A549 (cell line): ENCODE results near the gene GFY. TPM values are rescaled to one million over a fixed set of nuclear protein-coding genes. Genes with fewer than 3 reads are reported as not detected.

Experiments used
- ATAC-seq, 2 experiments: fragments of 200-7000 bp in 1 of 2; fragments of >200 bp in 1 of 2; cut with Nextera tagmentation in 1 of 2; cut with Tn5 transposase in 1 of 2; 3 replicates each; pipeline versions ENCODE4 v1.8.0 to v1.9.1; 2018 to 2020; ENCODE audit warnings: mild to moderate bottlenecking in 1 of 2, moderate library complexity in 1 of 2
- CTCF ChIA-PET: fragments of 300-600 bp; sonication (Branson Sonifier 250); formaldehyde crosslinking; extraction: SDS; loops from one replicate; lab custom pipeline; 2021; ENCODE audit warnings: antibody characterized with exemption, inconsistent platforms; lab: Yijun Ruan, JAX
- POLR2A ChIA-PET: fragments of 350-600 bp; formaldehyde crosslinking; extraction: SDS; loops from one replicate; lab custom pipeline; 2021; ENCODE audit warnings: antibody characterized with exemption, inconsistent platforms; lab: Yijun Ruan, JAX
- DNase-seq, 2 experiments: peaks; one replicate each; pipeline versions ENCODE4 v3.0.0 to v3.0.0-alpha.2; 2011 to 2016; ENCODE audit warnings: low read depth in 1 of 2, low spot score in 1 of 2
- FAIRE-seq: peaks from 2 replicates; lab custom pipeline; 2011; peaks lifted over from hg19 to GRCh38; lab: Jason Lieb, UNC
- H3K27ac ChIP-seq, 2 experiments: fragments of >200 bp; sonication (Bioruptor Twin); formaldehyde crosslinking; 3 replicates each; pipeline ENCODE4 v1.5.1; 2016 to 2017
- H3K4me1 ChIP-seq: fragments of >200 bp; sonication (Bioruptor Twin); formaldehyde crosslinking; 3 replicates; pipeline ENCODE4 v1.6.1; 2016
- H3K4me2 ChIP-seq: fragments of >200 bp; sonication (Bioruptor Twin); formaldehyde crosslinking; 3 replicates; pipeline ENCODE4 v1.6.1; 2016
- H3K4me3 ChIP-seq: fragments of >200 bp; sonication (Bioruptor Twin); formaldehyde crosslinking; 3 replicates; pipeline ENCODE4 v1.5.1; 2016
- H3K9me3 ChIP-seq: fragments of >200 bp; sonication (Bioruptor Twin); formaldehyde crosslinking; 3 replicates; pipeline ENCODE4 v1.6.1; 2016
- BCL3 ChIP-seq: fragments of >200 bp; sonication (Bioruptor Twin); formaldehyde crosslinking; IDR thresholded peaks from 3 replicates; pipeline ENCODE4 v1.6.1; 2016
- CBX2 ChIP-seq: fragments of 200-600 bp; sonication (generic); IDR thresholded peaks from 2 replicates; pipeline ENCODE4 v1.6.1; 2016; ENCODE audit warnings: low read depth, mild to moderate bottlenecking, borderline replicate concordance
- CHD2 ChIP-seq: fragments of 150-350 bp; IDR thresholded peaks from 2 replicates; pipeline ENCODE4 v1.6.1; 2014; ENCODE audit warnings: low read length; ENCODE audit not compliant: partially characterized antibody
- ESRRA ChIP-seq: fragments of 150-350 bp; IDR thresholded peaks from 2 replicates; pipeline ENCODE4 v1.6.1; 2014; ENCODE audit warnings: mild to moderate bottlenecking, low read length, borderline replicate concordance
- GATA3 ChIP-seq: IDR thresholded peaks from 2 replicates; pipeline ENCODE4 v1.6.1; 2012; ENCODE audit warnings: borderline replicate concordance
- HDAC2 ChIP-seq: fragments of 200-600 bp; sonication (generic); IDR thresholded peaks from 2 replicates; pipeline ENCODE4 v1.6.1; 2016
- HES2 ChIP-seq: fragments of >200 bp; sonication (Bioruptor Twin); formaldehyde crosslinking; IDR thresholded peaks from 2 replicates; pipeline ENCODE4 v1.6.1; 2016
- HOXA7 ChIP-seq: fragments of 250-450 bp; sonication (Bioruptor Pico); IDR thresholded peaks from 2 replicates; pipeline ENCODE4 v1.5.0; 2020; ENCODE audit warnings: mild to moderate bottlenecking, moderate library complexity
- JUNB ChIP-seq: fragments of >200 bp; sonication (Bioruptor Twin); formaldehyde crosslinking; IDR thresholded peaks from 2 replicates; pipeline ENCODE4 v1.6.1; 2016
- MAFK ChIP-seq: fragments of 450-650 bp; IDR thresholded peaks from 2 replicates; pipeline ENCODE4 v1.6.1; 2014; ENCODE audit not compliant: partially characterized antibody
- NFE2L2 ChIP-seq: fragments of 150-350 bp; conservative IDR thresholded peaks from 2 replicates; pipeline ENCODE4 v1.6.1; 2014; ENCODE audit warnings: low read length
- NPAS2 ChIP-seq: fragments of 250-450 bp; sonication (Bioruptor Pico); IDR thresholded peaks from 2 replicates; pipeline ENCODE4 v1.8.0; 2022; ENCODE audit warnings: mild to moderate bottlenecking, moderate library complexity, borderline replicate concordance
- NR3C1 ChIP-seq: fragments of >200 bp; sonication (Bioruptor Twin); formaldehyde crosslinking; IDR thresholded peaks from 3 replicates; pipeline ENCODE4 v1.6.1; 2017
- POLR2A ChIP-seq: IDR thresholded peaks from 2 replicates; pipeline ENCODE4 v1.6.1; 2012; ENCODE audit warnings: mild to moderate bottlenecking, low read length
- RAD21 ChIP-seq, 2 experiments: fragments of >200 bp in 1 of 2; sonication (Bioruptor Twin) in 1 of 2; formaldehyde crosslinking in 1 of 2; IDR thresholded peaks in 1 of 2; conservative IDR thresholded peaks in 1 of 2; 2 replicates in 1 of 2; 3 replicates in 1 of 2; pipeline ENCODE4 v1.6.1; 2012 to 2018; ENCODE audit warnings: inconsistent platforms in 1 of 2
- RNF2 ChIP-seq: fragments of 200-600 bp; sonication (generic); IDR thresholded peaks from 2 replicates; pipeline ENCODE4 v1.6.1; 2016; ENCODE audit warnings: low read depth, mild to moderate bottlenecking, antibody characterized with exemption, moderate library complexity, borderline replicate concordance
- SREBF2 ChIP-seq: fragments of 450-650 bp; IDR thresholded peaks from 2 replicates; pipeline ENCODE4 v1.6.1; 2014; ENCODE audit warnings: mild to moderate bottlenecking, moderate library complexity
- USF2 ChIP-seq: fragments of 450-650 bp; IDR thresholded peaks from 2 replicates; pipeline ENCODE4 v1.6.1; 2014; ENCODE audit warnings: antibody characterized with exemption
- ZC3H11A ChIP-seq: fragments of 450-650 bp; IDR thresholded peaks from 2 replicates; pipeline ENCODE4 v1.6.1; 2014; ENCODE audit warnings: antibody characterized with exemption, mild to moderate bottlenecking
- ZFP36 ChIP-seq: fragments of 450-650 bp; IDR thresholded peaks from 2 replicates; pipeline ENCODE4 v1.6.1; 2014; ENCODE audit warnings: borderline replicate concordance; ENCODE audit not compliant: partially characterized antibody
- ZSCAN20 ChIP-seq: fragments of 250-450 bp; sonication (Bioruptor Pico); IDR thresholded peaks from 2 replicates; pipeline ENCODE4 v1.8.0; 2022; ENCODE audit warnings: mild to moderate bottlenecking, moderate library complexity
- WGBS: methylation state at CpG from one replicate; pipeline ENCODE4 v1.1.6; 2017; ENCODE audit errors: missing lambda C conversion rate; 5-methylcytosine and 5-hydroxymethylcytosine counted together
- polyA plus RNA-seq, 4 experiments: library from polyadenylated mRNA; depleted of rRNA in 3 of 4; stranded (reverse); fragments of >200 nt; fragmentation: RNase III in 1 of 4; extraction: RNeasy Plus Mini Kit Qiagen cat#74134 plus additional on column Dnase treatment in 1 of 4; gene quantifications; 2 replicates in 3 of 4; 3 replicates in 1 of 4; pipeline ENCODE4 v1.2.3, GENCODE V29; 2011 to 2017
- TF ChIP-seq, protein P1 (sequence below): fragments of 250-450 bp; sonication (Bioruptor Pico); IDR thresholded peaks from 2 replicates; pipeline ENCODE4 v1.5.0; 2021; ENCODE audit warnings: mild to moderate bottlenecking, moderate library complexity, borderline replicate concordance
- TF ChIP-seq, protein P2 (sequence below): IDR thresholded peaks from 2 replicates; pipeline ENCODE4 v1.6.1; 2012
- TF ChIP-seq, protein P3 (sequence below): fragments of 150-350 bp; IDR thresholded peaks from 2 replicates; pipeline ENCODE4 v1.6.1; 2014; ENCODE audit warnings: low read depth, mild to moderate bottlenecking, low read length
- TF ChIP-seq, protein P4 (sequence below): fragments of >200 bp; sonication (Bioruptor Twin); formaldehyde crosslinking; IDR thresholded peaks from 3 replicates; pipeline ENCODE4 v1.5.1; 2016
- TF ChIP-seq, protein P5 (sequence below): IDR thresholded peaks from 2 replicates; pipeline ENCODE4 v1.6.1; 2012; ENCODE audit warnings: low read depth, borderline replicate concordance

Gene GFY
- polyA plus RNA-seq, 2 of the 4 experiments (the other 2 are of a cell fraction): 0.06 TPM; not detected in 1

DNA sequence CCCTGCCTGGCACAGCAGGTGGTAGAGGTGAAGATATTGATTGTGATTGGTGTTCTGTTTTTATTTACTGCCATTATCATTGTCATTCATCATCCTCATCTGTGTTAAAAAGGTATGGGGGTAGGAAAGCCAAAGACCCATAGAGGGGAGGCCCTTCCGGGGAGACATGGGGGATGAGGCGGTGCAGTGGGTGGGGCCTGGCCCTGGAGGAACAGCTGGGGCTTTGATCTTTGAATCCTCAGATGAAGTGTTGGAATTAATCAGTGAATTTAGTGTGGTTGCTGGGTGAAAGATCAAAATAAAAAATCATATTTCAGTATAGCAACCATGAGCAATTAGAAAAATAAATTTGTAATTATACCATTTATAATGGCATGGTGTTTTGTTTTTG, 9.4 kb upstream of the GFY start:
- no peak overlapping the region for H3K4me2 ChIP-seq
- TF ChIP-seq ZC3H11A (no peak), GATA3 (no peak), ZSCAN20 (CRISPR knock-in tag) (no peak), HES2 (no peak), BCL3 (no peak)
- TF ChIP-seq, protein P1, sequence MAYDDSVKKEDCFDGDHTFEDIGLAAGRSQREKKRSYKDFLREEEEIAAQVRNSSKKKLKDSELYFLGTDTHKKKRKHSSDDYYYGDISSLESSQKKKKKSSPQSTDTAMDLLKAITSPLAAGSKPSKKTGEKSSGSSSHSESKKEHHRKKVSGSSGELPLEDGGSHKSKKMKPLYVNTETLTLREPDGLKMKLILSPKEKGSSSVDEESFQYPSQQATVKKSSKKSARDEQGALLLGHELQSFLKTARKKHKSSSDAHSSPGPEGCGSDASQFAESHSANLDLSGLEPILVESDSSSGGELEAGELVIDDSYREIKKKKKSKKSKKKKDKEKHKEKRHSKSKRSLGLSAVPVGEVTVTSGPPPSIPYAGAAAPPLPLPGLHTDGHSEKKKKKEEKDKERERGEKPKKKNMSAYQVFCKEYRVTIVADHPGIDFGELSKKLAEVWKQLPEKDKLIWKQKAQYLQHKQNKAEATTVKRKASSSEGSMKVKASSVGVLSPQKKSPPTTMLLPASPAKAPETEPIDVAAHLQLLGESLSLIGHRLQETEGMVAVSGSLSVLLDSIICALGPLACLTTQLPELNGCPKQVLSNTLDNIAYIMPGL (CRISPR knock-in tag): no peak
- ChIA-PET POLR2A (no interaction called here), CTCF (interaction anchor here (1.2 to 3.9 kb wide), 3 partner anchors 8 to 24 kb away, joined by 3 to 22 read pairs (median 16); no protein-coding TSS in a partner anchor)
- DNase-seq (no peak), ATAC-seq (no peak), FAIRE-seq (no peak)
- no peak overlapping the region for H3K27ac ChIP-seq
- WGBS: 90% methylated on average over 2 of the region's 2 CpGs
- no peaks in the 10 kb centered on the region for H3K4me1 ChIP-seq
- H3K4me3 ChIP-seq: no peak overlapping the region
- H3K9me3 ChIP-seq: no peaks in the 10 kb centered on the region

DNA sequence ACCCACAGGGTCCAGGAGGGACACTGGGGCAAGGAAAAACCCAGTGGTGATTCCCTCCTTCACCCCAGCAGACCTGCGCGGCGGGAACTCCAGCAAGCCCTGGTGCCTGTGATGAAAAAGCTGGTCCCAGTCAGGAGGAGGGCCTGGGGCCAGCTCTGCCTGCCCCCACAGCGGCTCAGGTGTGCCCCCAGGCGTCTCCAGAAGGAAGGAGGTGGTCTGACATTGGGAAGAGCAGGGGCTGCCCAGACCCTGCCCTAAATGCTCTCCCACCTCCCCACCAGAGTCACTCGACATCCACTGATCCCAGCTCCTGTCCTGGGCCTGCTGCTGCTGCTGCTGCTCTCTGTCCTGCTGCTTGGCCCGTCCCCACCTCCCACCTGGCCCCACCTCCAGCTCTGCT, 8.1 kb upstream of the GFY start:
- CTCF ChIA-PET: interaction anchor here (1.4 to 5.7 kb wide), 8 partner anchors 9 to 191 kb away, joined by 3 to 30 read pairs (median 6); no protein-coding TSS in a partner anchor
- ATAC-seq: no peak

DNA sequence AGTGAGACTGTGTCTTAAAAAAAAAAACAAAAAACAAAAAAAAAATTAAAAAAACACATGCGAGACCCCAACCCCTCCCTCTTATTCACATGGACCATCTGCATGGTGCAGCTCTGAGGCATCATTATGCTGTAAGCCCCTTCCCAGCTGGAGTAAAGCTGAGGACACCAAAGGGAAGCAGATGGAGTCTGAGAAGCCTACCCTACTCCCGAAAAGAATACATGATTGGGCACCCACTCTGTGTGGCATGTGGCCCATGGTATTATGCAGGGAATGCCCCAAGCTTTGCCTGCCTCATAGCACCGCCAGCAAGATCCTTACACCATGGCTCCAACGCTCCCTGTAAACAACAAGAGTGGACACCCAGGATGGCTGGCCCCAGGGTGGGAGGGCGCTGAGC, 6.7 kb upstream of the GFY start:
- TF ChIP-seq, protein P2, sequence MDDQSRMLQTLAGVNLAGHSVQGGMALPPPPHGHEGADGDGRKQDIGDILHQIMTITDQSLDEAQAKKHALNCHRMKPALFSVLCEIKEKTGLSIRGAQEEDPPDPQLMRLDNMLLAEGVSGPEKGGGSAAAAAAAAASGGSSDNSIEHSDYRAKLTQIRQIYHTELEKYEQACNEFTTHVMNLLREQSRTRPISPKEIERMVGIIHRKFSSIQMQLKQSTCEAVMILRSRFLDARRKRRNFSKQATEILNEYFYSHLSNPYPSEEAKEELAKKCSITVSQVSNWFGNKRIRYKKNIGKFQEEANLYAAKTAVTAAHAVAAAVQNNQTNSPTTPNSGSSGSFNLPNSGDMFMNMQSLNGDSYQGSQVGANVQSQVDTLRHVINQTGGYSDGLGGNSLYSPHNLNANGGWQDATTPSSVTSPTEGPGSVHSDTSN: no peak
- TF ChIP-seq RNF2 (no peak), CBX2 (no peak), RAD21 (conservative IDR thresholded peaks at IDR 0.05 in 1 of 2, IDR thresholded peaks at IDR 0.05 in 1 of 2) (no peak), ZFP36 (no peak), POLR2A (no peak), MAFK (no peak), SREBF2 (no peak), HOXA7 (CRISPR knock-in tag) (no peak), HDAC2 (no peak), JUNB (no peak), NR3C1 (no peak), NFE2L2 (no peak), USF2 (no peak), CHD2 (no peak)
- TF ChIP-seq, protein P3, sequence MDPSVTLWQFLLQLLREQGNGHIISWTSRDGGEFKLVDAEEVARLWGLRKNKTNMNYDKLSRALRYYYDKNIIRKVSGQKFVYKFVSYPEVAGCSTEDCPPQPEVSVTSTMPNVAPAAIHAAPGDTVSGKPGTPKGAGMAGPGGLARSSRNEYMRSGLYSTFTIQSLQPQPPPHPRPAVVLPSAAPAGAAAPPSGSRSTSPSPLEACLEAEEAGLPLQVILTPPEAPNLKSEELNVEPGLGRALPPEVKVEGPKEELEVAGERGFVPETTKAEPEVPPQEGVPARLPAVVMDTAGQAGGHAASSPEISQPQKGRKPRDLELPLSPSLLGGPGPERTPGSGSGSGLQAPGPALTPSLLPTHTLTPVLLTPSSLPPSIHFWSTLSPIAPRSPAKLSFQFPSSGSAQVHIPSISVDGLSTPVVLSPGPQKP: no peak
- TF ChIP-seq, protein P4, sequence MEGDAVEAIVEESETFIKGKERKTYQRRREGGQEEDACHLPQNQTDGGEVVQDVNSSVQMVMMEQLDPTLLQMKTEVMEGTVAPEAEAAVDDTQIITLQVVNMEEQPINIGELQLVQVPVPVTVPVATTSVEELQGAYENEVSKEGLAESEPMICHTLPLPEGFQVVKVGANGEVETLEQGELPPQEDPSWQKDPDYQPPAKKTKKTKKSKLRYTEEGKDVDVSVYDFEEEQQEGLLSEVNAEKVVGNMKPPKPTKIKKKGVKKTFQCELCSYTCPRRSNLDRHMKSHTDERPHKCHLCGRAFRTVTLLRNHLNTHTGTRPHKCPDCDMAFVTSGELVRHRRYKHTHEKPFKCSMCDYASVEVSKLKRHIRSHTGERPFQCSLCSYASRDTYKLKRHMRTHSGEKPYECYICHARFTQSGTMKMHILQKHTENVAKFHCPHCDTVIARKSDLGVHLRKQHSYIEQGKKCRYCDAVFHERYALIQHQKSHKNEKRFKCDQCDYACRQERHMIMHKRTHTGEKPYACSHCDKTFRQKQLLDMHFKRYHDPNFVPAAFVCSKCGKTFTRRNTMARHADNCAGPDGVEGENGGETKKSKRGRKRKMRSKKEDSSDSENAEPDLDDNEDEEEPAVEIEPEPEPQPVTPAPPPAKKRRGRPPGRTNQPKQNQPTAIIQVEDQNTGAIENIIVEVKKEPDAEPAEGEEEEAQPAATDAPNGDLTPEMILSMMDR: no peak
- H3K9me3 ChIP-seq: no peaks in the 10 kb centered on the region
- POLR2A ChIA-PET: no interaction called here
- H3K4me2 ChIP-seq: no peak overlapping the region
- DNase-seq (no peak), FAIRE-seq (no peak), ATAC-seq (no peak)
- WGBS: 64% methylated on average over 5 of the region's 5 CpGs
- CTCF ChIA-PET: interaction anchor here (0.6 to 13.8 kb wide), 14 partner anchors 9 to 193 kb away, joined by 3 to 141 read pairs (median 7); partner anchors contain the start of gene SLC17A7
- peaks cover 11% of the 10 kb centered on the region; the same call in 2 of the 3 replicates for H3K4me1 ChIP-seq
- no peak overlapping the region for H3K4me3 ChIP-seq
- H3K27ac ChIP-seq: no peak overlapping the region

More for the DNA sequence above, 8.1 kb upstream of the GFY start:
- H3K4me3 ChIP-seq: no peak overlapping the region
- H3K4me2 ChIP-seq: no peak overlapping the region
- POLR2A ChIA-PET: no interaction called here
- no peak overlapping the region for H3K27ac ChIP-seq
- TF ChIP-seq ESRRA (no peak), SREBF2 (no peak), NPAS2 (CRISPR knock-in tag) (no peak)
- TF ChIP-seq, protein P5, sequence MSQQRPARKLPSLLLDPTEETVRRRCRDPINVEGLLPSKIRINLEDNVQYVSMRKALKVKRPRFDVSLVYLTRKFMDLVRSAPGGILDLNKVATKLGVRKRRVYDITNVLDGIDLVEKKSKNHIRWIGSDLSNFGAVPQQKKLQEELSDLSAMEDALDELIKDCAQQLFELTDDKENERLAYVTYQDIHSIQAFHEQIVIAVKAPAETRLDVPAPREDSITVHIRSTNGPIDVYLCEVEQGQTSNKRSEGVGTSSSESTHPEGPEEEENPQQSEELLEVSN: no peak
- DNase-seq (no peak), FAIRE-seq (no peak)
- H3K9me3 ChIP-seq: no peaks in the 10 kb centered on the region
- 53% methylated on average over 7 of the region's 7 CpGs for WGBS
- 0 out of 3 replicates have a peak, but pooled peaks cover 2% of the 10 kb centered on the region for H3K4me1 ChIP-seq
